ENCODE results near the gene MLPH. TPM values are rescaled to one million over a fixed set of nuclear protein-coding genes. Genes with fewer than 3 reads are reported as not detected.

The MLPH gene
- total RNA-seq, 1 donor from 2014 or later, result not detected

DNA sequence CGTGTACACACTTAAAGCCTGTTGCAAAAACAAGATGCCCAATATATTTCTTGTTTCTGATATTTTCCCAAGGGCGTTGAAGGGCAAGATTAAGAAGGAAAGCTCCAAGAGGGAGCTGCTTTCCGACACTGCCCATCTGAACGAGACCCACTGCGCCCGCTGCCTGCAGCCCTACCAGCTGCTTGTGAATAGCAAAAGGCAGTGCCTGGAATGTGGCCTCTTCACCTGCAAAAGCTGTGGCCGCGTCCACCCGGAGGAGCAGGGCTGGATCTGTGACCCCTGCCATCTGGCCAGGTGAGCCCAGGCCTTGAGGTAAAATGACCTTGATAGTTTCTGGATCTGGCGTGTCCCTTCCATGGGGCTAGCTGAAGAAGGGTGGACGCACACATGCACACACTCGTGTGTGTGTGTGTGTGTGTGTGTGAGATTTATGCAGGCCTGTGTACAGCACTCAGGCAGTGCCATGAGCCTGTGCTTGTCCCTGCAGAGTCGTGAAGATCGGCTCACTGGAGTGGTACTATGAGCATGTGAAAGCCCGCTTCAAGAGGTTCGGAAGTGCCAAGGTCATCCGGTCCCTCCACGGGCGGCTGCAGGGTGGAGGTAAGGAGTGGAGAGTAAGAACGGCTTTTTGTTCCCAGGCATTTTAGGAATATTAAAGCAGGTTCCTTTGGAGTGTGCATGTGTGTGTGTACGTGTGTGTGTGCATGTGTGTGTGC, 23.6 kb downstream of the MLPH start:
- Histone ChIP-seq H3K79me2 (ENCODE audit: low read depth) (no peaks in the 10 kb centered on the region), H4K20me1 (ENCODE audit: low read depth) (peaks cover 4% of the 10 kb centered on the region), H3K27me3 (no peaks in the 10 kb centered on the region), H3K9ac (no peak overlapping the region), H3K4me1 (no peaks in the 10 kb centered on the region), H3K9me3 (ENCODE audit: low read depth) (no peaks in the 10 kb centered on the region), H3F3A (ENCODE audit: low read depth) (no peaks in the 10 kb centered on the region), H3K4me3 (no peak overlapping the region), H3K27ac (no peak overlapping the region), H2AFZ (replicated peaks) (no peak overlapping the region), H3K4me2 (no peak overlapping the region), H3K36me3 (no peaks in the 10 kb centered on the region)
- H3K4me3 Mint-ChIP-seq, result peak overlapping the region; percentile 53
- DNase-seq (ENCODE audit: low spot score), result no peak
- H3K9me3 Mint-ChIP-seq, result peaks cover 8% of the 10 kb centered on the region
- peaks cover 11% of the 10 kb centered on the region for H3K27me3 Mint-ChIP-seq (ENCODE audit: insufficient read depth, low read depth)
- H3K36me3 Mint-ChIP-seq, result no peaks in the 10 kb centered on the region
- TF ChIP-seq, protein P1, sequence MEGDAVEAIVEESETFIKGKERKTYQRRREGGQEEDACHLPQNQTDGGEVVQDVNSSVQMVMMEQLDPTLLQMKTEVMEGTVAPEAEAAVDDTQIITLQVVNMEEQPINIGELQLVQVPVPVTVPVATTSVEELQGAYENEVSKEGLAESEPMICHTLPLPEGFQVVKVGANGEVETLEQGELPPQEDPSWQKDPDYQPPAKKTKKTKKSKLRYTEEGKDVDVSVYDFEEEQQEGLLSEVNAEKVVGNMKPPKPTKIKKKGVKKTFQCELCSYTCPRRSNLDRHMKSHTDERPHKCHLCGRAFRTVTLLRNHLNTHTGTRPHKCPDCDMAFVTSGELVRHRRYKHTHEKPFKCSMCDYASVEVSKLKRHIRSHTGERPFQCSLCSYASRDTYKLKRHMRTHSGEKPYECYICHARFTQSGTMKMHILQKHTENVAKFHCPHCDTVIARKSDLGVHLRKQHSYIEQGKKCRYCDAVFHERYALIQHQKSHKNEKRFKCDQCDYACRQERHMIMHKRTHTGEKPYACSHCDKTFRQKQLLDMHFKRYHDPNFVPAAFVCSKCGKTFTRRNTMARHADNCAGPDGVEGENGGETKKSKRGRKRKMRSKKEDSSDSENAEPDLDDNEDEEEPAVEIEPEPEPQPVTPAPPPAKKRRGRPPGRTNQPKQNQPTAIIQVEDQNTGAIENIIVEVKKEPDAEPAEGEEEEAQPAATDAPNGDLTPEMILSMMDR (IDR thresholded peaks at IDR 0.05), result no peak
- TF ChIP-seq EZH2 (IDR thresholded peaks at IDR 0.05), result no peak
- no peak for TF ChIP-seq EZH2phosphoT487 (IDR thresholded peaks at IDR 0.05)
- peak overlapping the region; percentile 57 for H3K27ac Mint-ChIP-seq
- H3K4me1 Mint-ChIP-seq, result peaks cover 31% of the 10 kb centered on the region

DNA sequence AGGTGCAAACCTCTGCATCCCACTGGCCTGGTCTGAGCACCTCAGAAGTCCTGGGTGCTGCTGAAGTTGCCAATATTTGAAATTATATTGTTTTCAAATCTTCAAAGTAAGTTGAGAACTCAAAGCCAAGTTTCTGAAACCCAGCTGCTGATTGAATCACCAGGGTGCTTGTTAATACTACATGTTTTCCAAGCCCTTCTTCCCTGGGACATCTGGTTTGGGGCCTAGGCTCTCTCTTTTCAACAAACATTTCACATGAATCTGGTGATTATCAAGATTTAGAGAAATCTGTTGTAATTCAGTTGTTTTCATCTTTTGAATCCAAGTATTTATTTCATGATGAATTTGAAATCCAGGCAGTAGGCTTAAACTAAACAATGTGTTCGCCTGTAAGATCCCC, 24.4 kb downstream of the MLPH start:
- TF ChIP-seq, protein P1 (IDR thresholded peaks at IDR 0.05), result no peak
- TF ChIP-seq EZH2 (IDR thresholded peaks at IDR 0.05), result no peak
- no peak for TF ChIP-seq EZH2phosphoT487 (IDR thresholded peaks at IDR 0.05)
- Histone ChIP-seq H2AFZ (replicated peaks) (no peak overlapping the region), H3F3A (ENCODE audit: low read depth) (no peaks in the 10 kb centered on the region), H3K9ac (no peak overlapping the region), H3K27me3 (no peaks in the 10 kb centered on the region), H3K4me3 (no peak overlapping the region), H3K4me2 (no peak overlapping the region), H3K27ac (no peak overlapping the region), H3K79me2 (ENCODE audit: low read depth) (no peaks in the 10 kb centered on the region), H4K20me1 (ENCODE audit: low read depth) (peaks cover 4% of the 10 kb centered on the region), H3K36me3 (no peaks in the 10 kb centered on the region), H3K9me3 (ENCODE audit: low read depth) (no peaks in the 10 kb centered on the region), H3K4me1 (no peaks in the 10 kb centered on the region)
- Mint-ChIP-seq H3K9me3 (peaks cover 3% of the 10 kb centered on the region), H3K4me3 (no peak overlapping the region), H3K4me1 (peaks cover 29% of the 10 kb centered on the region), H3K36me3 (no peaks in the 10 kb centered on the region), H3K27ac (peak overlapping the region; percentile 69), H3K27me3 (ENCODE audit: insufficient read depth, low read depth) (peaks cover 10% of the 10 kb centered on the region)
- no peak for DNase-seq (ENCODE audit: low spot score)

DNA sequence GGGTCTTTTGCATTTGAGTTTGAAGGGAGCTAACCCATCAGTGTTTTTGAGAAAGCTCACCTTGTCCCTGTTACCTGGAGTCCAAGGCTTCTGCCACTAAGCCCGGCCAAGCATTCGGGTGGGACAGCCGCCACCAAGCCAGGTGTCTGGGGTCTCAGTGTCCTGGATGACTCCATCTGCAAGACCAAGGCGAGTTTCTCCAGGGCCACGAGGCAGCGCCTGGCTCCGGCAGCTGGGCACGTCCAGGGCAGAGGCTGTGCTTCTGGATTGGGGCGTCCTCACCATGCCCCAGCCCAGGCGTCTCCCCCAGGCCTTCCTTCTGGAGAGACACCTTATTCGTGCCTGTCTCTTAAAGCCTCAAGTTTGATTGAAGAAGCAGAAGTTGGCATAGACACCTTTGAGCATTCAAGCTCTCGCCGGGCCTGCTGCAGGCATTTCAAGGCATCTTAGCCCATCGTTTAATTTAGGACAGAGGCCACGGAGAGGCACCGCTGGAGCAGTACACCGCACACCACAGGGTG, 24.9 kb downstream of the MLPH start:
- Mint-ChIP-seq H3K27ac (peak overlapping the region; percentile 69), H3K4me1 (peaks cover 29% of the 10 kb centered on the region)
- H3F3A ChIP-seq (ENCODE audit: low read depth), result no peaks in the 10 kb centered on the region

More for the DNA sequence above, 24.9 kb downstream of the MLPH start:
- Mint-ChIP-seq H3K9me3 (no peaks in the 10 kb centered on the region), H3K4me3 (no peak overlapping the region), H3K36me3 (no peaks in the 10 kb centered on the region), H3K27me3 (ENCODE audit: insufficient read depth, low read depth) (peaks cover 13% of the 10 kb centered on the region)
- no peaks in the 10 kb centered on the region for H3K79me2 ChIP-seq (ENCODE audit: low read depth)
- H3K36me3 ChIP-seq, result no peaks in the 10 kb centered on the region
- no peaks in the 10 kb centered on the region for H3K9me3 ChIP-seq (ENCODE audit: low read depth)
- DNase-seq (ENCODE audit: low spot score), result no peak
- H2AFZ ChIP-seq (replicated peaks), result no peak overlapping the region
- no peak overlapping the region for H3K4me3 ChIP-seq
- H3K9ac ChIP-seq, result no peak overlapping the region
- H4K20me1 ChIP-seq (ENCODE audit: low read depth), result peaks cover 4% of the 10 kb centered on the region
- H3K27ac ChIP-seq, result no peak overlapping the region
- H3K27me3 ChIP-seq, result no peaks in the 10 kb centered on the region
- H3K4me2 ChIP-seq, result no peak overlapping the region
- H3K4me1 ChIP-seq, result no peaks in the 10 kb centered on the region
- TF ChIP-seq, protein P1 (IDR thresholded peaks at IDR 0.05), result no peak
- TF ChIP-seq EZH2 (IDR thresholded peaks at IDR 0.05) (no peak), EZH2phosphoT487 (IDR thresholded peaks at IDR 0.05) (no peak)

Measured in neural progenitor cell (in vitro differentiated cells).